Spinal cord (tissue), 10 donors: ENCODE measurements around the gene SLC37A4. TPM values are rescaled to one million over a fixed set of nuclear protein-coding genes. Genes with fewer than 3 reads are reported as not detected.
"Not testable (repeated sequence)": the region's sequence is repeated elsewhere in the genome, so short reads cannot be mapped to it uniquely, and the experiment has no call there.

Experiments
- DNase-seq, 6 donors: peaks; one replicate each; pipeline versions ENCODE4 v3.0.0 to v3.0.0-alpha.2; 2013 to 2015; ENCODE audit warnings: low spot score in 6 of 6, low read depth in 4 of 6
- H3K27ac ChIP-seq: one replicate; pipeline ENCODE4 v1.5.1; 2013; ENCODE audit warnings: low read depth, low read length, control low read depth
- H3K27me3 ChIP-seq: one replicate; pipeline ENCODE4 v1.6.1; 2013; ENCODE audit warnings: low read length; ENCODE audit not compliant: control insufficient read depth, insufficient read depth
- H3K36me3 ChIP-seq: one replicate; pipeline ENCODE4 v1.6.1; 2013; ENCODE audit warnings: low read length; ENCODE audit not compliant: control insufficient read depth, insufficient read depth
- H3K4me1 ChIP-seq: one replicate; pipeline ENCODE4 v1.6.1; 2013; ENCODE audit warnings: low read length; ENCODE audit not compliant: control insufficient read depth, insufficient read depth
- H3K4me3 ChIP-seq: one replicate; pipeline ENCODE4 v1.5.1; 2013; ENCODE audit warnings: low read depth, low read length, control low read depth
- H3K9me3 ChIP-seq: one replicate; pipeline ENCODE4 v1.6.1; 2013; ENCODE audit warnings: low read length; ENCODE audit not compliant: control insufficient read depth, insufficient read depth
- WGBS: methylation state at CpG from one replicate; pipeline ENCODE4 v1.1.5; 2013; ENCODE audit warnings: missing lambda C conversion rate; ENCODE audit not compliant: insufficient coverage; 5-methylcytosine and 5-hydroxymethylcytosine counted together
- polyA plus RNA-seq, 2 donors: library from polyadenylated mRNA; unstranded; fragments of 120-200 nt; gene quantifications; one replicate each; pipeline ENCODE4 v1.2.1, GENCODE V29; 2013; ENCODE audit not compliant: insufficient read length in 2 of 2
- total RNA-seq, 2 donors: library from RNA; depleted of rRNA in 1 of 2; stranded (reverse); fragments of 120-200 nt in 1 of 2; fragments of >200 nt in 1 of 2; gene quantifications; one replicate each; pipeline versions ENCODE4 v1.2.3 to v1.2.4, GENCODE V29; 2013 to 2014
- donor health status: healthy.

Gene SLC37A4
- total and polyA plus RNA-seq, 4 donors = 8.1 to 26.1 (median 19.1) TPM

GRCh38 chr11:119011476-119012053 is 19.1 kb downstream of the SLC37A4 start:
- Histone ChIP-seq H3K27ac (no peak overlapping the region), H3K4me3 (no peak overlapping the region), H3K36me3 (peaks cover 78% of the 10 kb centered on the region), H3K9me3 (no peaks in the 10 kb centered on the region), H3K27me3 (no peaks in the 10 kb centered on the region), H3K4me1 (peaks cover 2% of the 10 kb centered on the region)
- WGBS = 89% methylated on average over 2 of the region's 6 CpGs
- DNase-seq = no peak

GRCh38 chr11:119006656-119007055 is 24.0 kb downstream of the SLC37A4 start:
- Histone ChIP-seq H3K9me3 (no peaks in the 10 kb centered on the region), H3K27ac (no peak overlapping the region), H3K4me1 (no peaks in the 10 kb centered on the region), H3K36me3 (peaks cover 70% of the 10 kb centered on the region), H3K4me3 (no peak overlapping the region), H3K27me3 (no peaks in the 10 kb centered on the region)
- WGBS = no CpG with 5 or more reads among the region's 4 CpGs
- DNase-seq = no peak

GRCh38 chr11:119000906-119001305 is 29.8 kb downstream of the SLC37A4 start:
- peaks cover 44% of the 10 kb centered on the region for H3K36me3 ChIP-seq
- 83% methylated on average over 1 of the region's 1 CpG for WGBS

GRCh38 chr11:118998822-118999221 is 31.9 kb downstream of the SLC37A4 start:
- 60% methylated on average over 3 of the region's 6 CpGs for WGBS
- no peak overlapping the region for H3K27ac ChIP-seq

More at GRCh38 chr11:119000906-119001305, 29.8 kb downstream of the SLC37A4 start:
- no peak for DNase-seq
- no peak overlapping the region for H3K27ac ChIP-seq
- no peaks in the 10 kb centered on the region for H3K27me3 ChIP-seq
- H3K4me3 ChIP-seq = no peak overlapping the region
- H3K4me1 ChIP-seq = peaks cover 20% of the 10 kb centered on the region
- no peaks in the 10 kb centered on the region for H3K9me3 ChIP-seq

GRCh38 chr11:118998388-118998717 is 32.3 kb downstream of the SLC37A4 start:
- Histone ChIP-seq H3K27ac (peak overlapping the region; percentile 52), H3K36me3 (peaks cover 27% of the 10 kb centered on the region), H3K9me3 (no peaks in the 10 kb centered on the region), H3K27me3 (no peaks in the 10 kb centered on the region), H3K4me3 (peak overlapping the region; percentile 89), H3K4me1 (peaks cover 20% of the 10 kb centered on the region)
- WGBS = 0% methylated on average over 18 of the region's 19 CpGs
- no peak for DNase-seq

More at GRCh38 chr11:118998822-118999221, 31.9 kb downstream of the SLC37A4 start:
- DNase-seq = no peak
- H3K4me3 ChIP-seq = peak overlapping the region; percentile 89
- H3K9me3 ChIP-seq = no peaks in the 10 kb centered on the region
- H3K36me3 ChIP-seq = peaks cover 31% of the 10 kb centered on the region
- peaks cover 20% of the 10 kb centered on the region for H3K4me1 ChIP-seq
- H3K27me3 ChIP-seq = no peaks in the 10 kb centered on the region

GRCh38 chr11:118997627-118998387 is 32.9 kb downstream of the SLC37A4 start, which contains the start of gene CENATAC:
Gene CENATAC (plus strand): TSS chr11:118998138. CDS start chr11:118998198, 60 bp downstream.
- Histone ChIP-seq H3K27ac (peak within 1 kb of the TSS; percentile 69), H3K27me3 (no peaks in the 10 kb centered on the region), H3K9me3 (no peaks in the 10 kb centered on the region), H3K4me3 (peak within 1 kb of the TSS; percentile 89), H3K36me3 (peaks cover 24% of the 10 kb centered on the region), H3K4me1 (peaks cover 20% of the 10 kb centered on the region)
- peak; percentile 77 to 98 (median 92) for DNase-seq
- WGBS = 0% methylated on average over 49 of the region's 54 CpGs

- Histone ChIP-seq H3K4me1 (peaks cover 20% of the 10 kb centered on the region), H3K9me3 (no peaks in the 10 kb centered on the region), H3K4me3 (peak overlapping the region; percentile 89), H3K36me3 (peaks cover 17% of the 10 kb centered on the region), H3K27ac (peak overlapping the region; percentile 69), H3K27me3 (no peaks in the 10 kb centered on the region)
- DNase-seq = peak in 1 of 6 donors; percentile 4
- WGBS = 23% methylated on average over 22 of the region's 22 CpGs
These were observed 33.6 kb downstream of the SLC37A4 start for GRCh38 chr11:118996926-118997626.

GRCh38 chr11:118991486-118992038 is 39.1 kb downstream of the SLC37A4 start:
- H3K4me3 ChIP-seq, H3K9me3 ChIP-seq, H3K36me3 ChIP-seq, H3K4me1 ChIP-seq, H3K27ac ChIP-seq, DNase-seq, H3K27me3 ChIP-seq: not testable (repeated sequence)
- WGBS = 99% methylated on average over 21 of the region's 44 CpGs

- Histone ChIP-seq H3K9me3 (no peaks in the 10 kb centered on the region), H3K36me3 (no peaks in the 10 kb centered on the region), H3K27me3 (no peaks in the 10 kb centered on the region), H3K27ac (no peak overlapping the region), H3K4me3 (no peak overlapping the region), H3K4me1 (no peaks in the 10 kb centered on the region)
- 81% methylated on average over 3 of the region's 5 CpGs for WGBS
- no peak for DNase-seq
These were observed 42.4 kb downstream of the SLC37A4 start for GRCh38 chr11:118988280-118988679.
